NCI-H2227 treated with DMSO at 0.1 percent for 48 hours (cell line): ENCODE results near the gene RAE1.

Experiments used
- DNase-seq: peaks from one replicate; lab custom pipeline; 2025; lab: John Stamatoyannopoulos, UW

The RAE1 gene

DNA sequence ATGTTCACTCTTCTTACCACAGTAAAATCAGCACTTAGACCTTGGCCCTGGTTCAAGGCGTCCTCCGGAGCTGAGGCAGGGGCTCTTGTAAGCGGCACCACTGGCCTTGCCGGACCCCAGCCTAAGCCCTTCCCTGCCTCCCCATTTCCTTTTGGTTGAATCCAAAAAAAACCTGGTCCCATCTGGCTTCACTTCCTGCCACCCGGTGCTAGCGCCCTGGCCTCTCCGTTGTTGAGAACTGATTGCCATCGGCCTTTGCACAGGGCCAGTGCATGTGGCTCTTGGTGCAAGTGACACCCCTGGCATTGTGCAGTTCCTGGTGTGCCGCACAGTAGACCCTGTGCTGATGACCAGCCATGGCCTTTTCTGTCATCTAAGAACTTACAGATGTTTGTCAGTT, 21.1 kb downstream of the RAE1 start:
- DNase-seq: no peak

DNA sequence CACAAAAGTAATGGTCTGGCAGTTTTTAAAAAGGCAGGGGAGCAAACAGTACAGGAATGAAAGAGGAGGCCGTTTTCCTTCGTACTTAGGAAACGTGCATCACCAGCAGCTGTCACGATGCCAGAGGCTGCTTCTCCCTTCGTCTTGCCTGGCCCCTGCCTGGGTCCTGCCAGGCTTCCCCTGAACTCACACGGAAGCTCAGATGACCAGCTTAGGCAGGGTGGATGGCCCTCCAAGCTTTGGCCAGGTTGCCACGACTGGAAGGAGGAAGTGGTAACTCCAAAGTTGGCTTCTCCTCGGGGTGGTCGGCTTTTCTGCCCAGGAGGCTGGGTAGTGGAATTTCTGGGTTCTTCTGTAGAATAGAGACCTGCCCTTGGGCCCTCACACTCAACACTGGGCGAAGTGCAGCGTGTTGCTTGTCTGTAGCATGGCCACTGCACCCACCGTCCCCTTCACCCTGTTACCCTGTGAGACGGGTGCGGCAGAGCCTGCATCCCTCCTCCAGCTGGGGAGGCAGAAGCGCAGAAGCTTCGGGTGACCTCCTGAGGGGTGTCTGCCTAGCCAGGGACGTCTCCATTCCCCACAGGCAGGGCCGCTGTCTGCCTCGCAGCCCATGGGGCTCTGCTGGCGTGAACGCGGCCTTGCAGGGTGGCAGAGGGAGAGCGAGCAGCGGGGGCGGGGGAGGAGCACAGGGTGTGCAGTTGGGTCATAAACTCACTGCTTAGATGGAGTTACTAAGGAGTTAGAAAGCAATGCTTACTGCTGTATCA, 21.7 kb downstream of the RAE1 start:
- DNase-seq: no peak

DNA sequence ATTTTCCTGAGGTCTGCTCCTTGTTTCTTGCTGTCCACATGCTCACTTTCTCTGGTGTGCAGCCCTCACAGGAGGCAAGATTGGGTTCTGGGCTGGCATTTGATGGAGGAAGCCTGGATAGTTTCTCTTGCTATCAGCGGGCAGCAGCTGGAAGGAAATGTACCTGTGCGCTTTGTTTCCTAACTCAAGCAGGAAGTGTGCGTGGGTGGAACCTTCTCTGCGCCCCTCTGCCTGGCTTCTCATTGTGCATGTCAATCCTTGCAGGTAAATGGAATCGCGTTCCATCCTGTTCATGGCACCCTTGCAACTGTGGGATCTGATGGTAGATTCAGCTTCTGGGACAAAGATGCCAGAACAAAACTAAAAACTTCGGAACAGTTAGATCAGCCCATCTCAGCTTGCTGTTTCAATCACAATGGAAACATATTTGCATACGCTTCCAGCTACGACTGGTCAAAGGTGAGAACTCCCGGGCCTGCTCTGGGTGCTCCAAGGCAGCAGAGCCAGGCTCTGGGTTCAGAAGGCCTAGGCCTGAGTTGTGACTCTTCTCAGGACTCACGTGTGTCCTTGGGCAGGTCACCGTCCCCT, 23.4 kb downstream of the RAE1 start:
- no peak for DNase-seq

DNA sequence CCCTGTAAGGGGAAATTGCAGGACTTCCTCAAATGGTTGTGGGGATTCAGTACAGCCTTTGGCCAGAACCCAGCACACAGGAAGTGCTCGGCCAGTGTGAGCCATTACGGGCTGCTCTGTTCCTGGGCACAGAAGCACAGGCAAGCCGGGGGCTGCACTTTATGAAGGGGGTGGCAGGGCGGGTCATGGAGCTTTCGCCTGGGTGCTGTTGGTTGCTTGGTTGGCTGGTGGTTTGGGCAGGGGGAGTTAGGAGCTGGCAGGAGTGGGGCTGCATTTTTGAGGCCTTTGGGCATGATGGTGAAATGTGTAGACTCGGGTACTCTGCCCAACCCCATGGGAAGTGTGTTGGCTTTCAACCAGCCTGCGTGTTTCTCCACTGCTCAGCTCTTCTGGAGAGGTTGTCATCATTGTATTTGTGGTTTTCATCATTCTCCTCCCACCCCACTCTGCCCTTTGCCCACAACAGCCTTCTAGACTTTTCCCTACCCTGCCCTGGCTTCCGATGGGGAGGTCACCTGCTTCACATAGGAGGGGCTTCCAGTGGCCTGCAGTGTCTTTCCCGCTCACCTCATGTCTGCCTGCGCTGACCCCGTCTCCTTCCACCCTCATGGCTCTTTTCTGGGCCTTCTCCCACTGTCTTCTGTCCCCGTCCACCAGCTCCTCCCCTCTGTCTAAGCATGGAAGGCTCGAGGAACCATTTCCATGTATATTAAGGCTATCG, 24.0 kb downstream of the RAE1 start:
- no peak for DNase-seq

DNA sequence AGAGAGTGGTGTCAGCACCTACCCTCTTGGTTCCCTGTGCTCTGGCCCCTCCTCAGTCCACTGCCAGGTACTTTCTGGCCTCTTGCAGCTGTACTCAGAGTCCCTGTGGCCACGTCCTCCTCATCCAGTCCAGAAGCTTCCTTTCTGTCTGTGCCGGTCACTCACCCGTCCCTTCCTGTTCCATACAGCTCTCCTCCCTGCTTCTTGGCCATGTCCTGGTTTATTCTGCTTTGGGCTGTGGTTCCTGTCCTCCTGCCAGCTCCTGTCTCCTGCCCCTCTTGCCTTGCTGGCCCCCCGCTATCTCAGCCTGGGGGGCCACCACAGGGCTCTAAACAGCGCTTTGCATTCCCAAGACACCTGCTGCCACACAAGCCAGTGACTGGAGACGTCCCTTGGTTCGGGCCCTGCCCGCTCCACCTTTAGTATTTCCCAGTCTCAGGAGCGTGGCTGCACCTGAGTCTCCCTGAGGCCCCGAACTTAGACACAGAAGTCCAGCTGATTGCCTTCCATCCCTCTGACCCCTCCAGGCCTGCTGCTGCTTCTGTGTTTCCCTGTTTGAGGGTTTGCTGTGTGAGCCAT, 24.7 kb downstream of the RAE1 start:
- DNase-seq: no peak

DNA sequence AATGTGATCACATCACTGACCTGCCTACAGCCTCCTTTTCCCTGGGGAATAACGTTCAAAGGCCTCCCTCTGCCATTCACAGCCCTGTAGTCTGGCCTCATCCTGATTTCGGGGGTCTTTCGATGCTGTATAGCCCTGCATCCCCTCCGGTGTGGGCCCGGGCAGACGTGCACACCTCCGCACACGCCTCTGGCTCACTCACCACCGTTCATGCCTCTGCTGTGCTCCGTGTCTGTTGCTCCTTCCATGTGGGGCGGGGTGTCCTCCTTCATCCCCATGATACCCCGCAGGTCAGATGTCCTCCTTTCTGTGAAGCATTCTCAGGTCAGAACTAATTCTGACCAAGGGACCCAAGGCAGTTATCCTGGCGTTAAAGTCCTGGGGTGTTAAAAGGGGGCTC, 26.3 kb downstream of the RAE1 start:
- DNase-seq: no peak

DNA sequence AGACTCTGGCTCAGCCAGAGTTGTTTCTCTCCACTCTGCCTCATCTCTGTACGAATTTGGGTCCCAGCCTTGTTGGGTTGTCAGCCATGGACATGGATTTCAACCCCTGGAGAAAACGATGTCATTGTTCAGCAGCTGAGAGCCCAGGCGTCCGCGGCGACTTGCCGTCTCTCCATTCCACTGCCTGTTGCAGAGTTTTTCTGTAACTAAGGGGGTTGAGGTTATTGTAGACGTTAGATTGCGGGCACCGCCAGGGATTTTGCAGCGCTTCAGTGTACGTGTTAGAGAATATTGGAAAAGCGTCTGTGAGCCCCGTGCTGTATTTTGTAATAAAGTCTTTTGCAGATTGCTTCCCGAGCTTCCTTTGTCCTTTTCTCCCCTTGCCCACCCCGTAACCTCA, 27.1 kb downstream of the RAE1 start:
- no peak for DNase-seq

DNA sequence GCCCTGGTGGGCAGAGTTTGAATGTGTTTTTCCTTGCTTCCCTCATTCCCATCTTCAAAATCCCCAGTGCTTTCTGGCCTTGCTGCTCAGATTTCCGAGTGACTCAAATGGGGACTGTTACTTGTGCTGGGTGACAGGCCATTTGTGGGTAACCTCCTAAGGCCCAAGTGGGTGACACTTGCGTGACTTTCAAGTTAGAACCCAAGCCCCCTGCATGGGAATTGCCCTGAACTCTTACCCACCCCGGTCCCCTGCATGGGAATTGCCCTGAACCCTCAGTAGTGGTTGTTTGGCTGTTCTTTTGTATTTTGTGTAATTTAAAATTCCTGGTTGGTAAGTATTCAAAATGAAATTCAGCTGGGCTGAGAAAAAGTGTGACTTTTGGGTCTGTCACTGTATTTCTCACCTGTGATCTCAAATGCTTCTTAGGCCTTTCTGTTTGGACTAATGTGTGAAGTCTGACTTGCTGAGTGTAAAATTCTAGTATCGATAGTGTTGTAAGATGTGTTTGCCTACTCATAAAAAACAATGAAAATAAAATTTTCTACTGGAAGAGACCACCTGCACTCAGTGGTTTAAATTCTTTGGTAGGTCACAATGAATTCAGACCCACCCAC, 27.7 kb downstream of the RAE1 start:
- no peak for DNase-seq

DNA sequence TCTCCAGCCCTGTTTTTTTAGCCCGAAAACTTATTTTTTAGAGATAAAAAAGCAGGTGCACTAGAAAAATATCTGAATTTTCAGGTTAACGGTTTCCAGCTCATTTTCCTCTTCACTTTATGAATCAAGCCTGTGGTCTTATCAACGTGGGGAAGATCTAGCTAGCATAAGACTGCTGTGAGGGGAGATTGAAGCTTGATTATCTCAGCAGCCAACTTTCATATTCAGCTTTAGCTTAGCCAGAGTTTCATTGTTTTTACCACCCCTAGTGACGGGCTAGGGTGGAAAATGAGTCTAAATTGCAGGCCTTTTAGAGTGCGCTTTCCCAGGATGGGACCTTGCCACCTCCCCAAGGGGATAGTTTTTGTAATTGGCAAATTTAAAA, 28.2 kb downstream of the RAE1 start:
- DNase-seq: no peak

DNA sequence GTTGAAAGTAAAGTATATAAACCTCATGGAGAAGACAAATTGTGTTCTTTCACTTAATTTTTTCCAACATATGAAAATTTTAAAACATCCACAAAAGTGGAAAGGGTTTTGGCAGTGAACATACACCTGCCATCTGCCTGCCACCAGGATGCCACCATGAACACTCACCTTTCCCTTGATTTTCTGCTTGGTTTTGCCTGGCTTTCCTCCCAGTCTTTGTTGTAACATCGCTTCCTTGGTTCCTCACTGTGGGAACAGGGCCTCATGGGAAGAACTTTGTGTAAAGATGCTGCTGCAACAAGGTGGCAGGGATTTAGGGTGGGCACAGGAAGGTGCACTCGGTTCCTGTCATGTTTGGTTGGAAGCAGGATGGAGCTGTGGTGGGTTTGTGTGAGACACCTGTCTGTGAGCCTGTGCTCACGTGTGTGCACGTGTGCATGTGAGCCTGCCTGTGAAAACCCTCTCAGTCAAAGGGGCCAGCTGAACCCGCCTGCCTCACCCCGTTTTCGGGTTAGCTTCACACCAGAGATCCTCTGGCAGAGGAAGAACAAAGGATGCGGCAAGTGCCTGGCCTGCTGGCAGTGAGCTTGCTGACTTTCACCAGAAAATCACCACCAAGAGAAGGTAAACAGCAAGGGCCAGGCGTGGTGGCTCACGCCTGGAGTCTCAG, 29.2 kb downstream of the RAE1 start:
- no peak for DNase-seq

DNA sequence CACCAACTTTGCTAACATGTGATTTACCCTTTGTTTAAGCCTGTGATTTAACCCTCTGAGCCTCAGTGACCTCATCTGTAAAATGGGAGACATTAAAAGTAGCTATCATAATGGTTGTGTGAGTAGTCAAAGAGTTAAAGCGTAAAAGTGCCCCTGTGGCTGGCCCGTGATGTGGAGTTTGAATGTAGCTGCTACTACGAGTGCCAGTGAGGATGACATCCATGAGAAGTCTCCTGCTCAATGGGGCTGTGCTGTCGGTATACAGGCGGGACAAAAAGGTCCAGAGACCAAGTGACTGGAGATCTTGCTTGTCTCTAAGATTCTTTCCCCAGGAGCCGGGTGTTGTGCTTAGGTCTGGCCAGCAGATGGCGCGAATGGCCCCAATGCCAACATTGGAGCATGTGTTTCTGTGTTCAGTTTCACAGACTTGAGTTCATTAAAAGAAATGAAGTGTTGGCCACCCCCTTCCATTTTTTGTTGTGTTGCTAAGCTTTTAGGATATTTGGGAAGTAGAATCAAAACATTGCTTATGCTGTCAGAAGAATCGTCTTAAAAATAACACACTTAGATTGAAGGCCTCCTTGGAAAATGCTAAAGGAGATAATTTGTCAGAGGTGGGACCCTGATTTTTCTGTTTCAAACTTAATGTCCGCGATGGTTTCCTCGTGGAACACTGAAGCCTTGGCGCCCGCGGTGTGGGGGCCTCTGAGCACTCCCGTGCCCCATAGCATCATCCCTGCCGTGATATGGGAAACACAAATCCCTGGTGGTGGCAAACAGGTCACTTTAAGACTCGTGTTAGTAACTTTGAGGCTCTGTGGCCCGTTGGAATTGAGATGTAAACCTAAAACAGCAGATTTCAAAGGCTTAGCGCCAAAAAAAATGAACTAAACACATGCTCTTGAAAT, 30.8 kb downstream of the RAE1 start:
- DNase-seq: peak; percentile 55

DNA sequence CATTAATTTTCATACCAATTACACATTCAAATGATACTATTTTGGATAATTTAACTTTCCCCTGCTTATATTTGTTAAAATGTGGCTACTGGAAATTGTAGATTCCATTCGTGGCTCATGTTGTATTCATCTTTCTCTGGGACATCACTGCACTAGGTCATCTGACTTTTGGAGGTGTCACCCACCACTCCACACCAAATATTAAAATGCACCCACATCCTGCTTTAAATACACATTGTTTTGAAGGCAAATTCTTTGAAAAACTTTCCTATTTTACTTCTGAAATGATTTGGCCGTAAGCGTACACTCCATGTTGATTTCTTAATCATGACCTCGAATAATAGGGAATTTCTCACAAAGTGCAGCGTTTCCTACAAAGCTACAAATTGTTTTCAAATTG, 31.5 kb downstream of the RAE1 start:
- DNase-seq: no peak

DNA sequence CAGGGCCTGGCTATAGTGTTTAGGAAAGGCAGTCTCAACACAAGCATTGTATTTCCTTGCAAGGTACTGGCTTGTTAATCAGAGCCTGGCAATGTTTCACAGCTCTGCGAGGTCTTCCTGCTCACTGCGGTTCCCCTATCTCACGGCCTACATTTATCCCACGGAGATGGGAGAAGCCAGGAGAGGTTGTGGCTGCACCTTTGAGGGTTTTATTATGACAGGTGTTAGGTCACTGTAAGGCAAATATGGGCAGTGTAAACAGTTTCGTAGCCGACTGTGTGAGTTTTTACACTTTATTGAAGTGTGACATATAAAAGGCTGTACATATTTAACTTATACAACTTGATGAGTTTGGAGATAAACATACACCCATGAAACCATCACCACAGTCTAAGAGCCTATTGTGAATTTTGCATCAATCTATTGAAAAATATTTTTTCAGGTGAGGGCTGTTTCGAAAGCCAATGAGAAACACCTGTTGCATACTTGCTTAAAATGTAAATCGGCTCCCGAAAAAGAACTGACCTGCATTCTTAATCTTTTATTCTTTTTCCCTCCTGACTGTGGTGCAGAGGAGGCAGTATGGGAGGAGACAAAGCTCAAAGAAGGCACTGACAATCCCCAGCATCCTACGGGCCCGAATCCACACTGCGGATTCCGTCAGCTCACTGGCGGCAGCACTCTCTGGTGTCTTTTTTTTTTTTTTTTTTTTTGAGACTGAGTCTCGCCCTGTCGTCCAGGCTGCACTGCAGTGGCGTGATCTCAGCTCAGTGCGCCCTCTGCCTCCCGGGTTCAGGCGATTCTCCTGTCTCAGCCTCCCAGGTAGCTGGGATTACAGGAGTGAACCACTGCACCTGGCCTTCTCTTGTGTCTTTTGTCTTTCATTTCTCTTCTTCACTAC, 32.6 kb downstream of the RAE1 start:
- DNase-seq: no peak

DNA sequence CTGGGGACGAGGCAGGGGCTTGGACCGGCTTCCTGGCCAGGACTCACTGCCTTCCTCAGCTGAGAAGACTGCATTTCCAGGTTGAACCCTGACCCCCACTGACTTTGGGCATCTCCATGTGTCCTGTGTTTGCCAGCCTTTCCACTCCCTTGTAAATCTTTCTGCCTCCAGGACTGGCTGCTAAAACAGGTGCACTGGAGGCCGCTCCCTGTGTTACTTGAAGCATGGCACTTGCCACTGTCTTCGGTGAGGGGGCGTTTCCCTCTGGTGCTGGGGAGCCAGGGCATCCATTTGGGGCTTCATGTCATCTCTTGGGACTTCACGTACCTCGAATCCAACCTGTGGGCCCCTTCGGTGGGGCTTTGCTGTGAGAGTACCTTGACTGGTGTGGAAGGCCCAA, 33.4 kb downstream of the RAE1 start:
- DNase-seq: no peak

DNA sequence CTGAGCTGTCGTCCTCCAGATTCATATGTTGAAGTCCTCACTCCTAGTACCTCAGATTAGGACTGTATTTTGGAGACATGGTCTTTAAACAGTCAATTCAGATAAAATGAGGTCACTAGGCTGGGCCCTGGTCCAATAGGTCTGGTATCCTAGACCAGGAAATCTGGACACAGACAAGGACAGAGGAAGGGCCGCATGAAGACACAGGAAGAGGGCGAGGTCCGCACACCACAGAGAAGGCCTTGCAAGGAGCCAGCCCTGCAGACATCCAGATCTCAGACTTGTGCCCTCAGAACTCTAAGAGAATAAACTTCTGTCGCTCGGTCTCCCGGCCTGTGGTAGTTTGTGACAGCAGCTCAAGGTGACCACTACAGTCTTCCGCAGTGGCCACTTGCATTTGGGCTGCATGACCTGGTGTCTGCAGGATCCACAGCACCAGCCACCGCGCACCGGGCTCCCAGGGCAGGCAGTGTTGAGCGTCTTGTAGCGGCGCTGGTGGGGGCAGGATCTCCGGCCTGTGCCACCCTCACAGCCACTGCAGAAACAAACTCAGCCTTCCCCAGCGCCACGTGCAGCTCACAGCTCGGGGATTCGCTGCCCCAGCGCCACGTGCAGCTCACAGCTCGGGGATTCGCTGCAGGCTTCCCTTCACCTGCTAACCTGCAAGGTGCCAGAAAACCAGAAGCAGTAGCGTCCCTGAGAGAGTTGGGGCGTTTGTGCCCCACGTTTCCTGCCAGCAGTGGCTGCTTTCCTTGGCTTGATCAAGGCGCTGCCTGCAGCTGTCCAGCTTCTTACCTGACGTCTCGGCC, 34.1 kb downstream of the RAE1 start:
- no peak for DNase-seq

DNA sequence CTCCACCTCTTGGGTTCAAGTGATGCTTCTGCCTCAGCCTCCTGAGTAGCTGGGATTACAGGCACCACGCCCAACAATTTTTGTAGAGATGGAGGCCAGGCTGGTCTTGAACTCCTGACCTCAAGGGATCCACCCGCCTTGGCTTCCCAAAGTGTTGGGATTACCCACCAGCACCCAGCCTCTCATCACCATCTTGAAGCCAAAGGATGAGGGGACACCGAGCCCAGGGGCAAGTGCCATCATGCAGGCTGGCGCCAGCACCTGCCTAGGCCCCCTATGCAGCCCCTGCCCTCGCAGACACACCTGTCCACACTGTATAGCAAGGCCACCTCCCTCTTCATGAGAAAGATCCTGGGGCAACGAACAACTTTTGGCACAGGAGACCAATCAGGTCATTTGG, 34.9 kb downstream of the RAE1 start:
- DNase-seq: no peak

DNA sequence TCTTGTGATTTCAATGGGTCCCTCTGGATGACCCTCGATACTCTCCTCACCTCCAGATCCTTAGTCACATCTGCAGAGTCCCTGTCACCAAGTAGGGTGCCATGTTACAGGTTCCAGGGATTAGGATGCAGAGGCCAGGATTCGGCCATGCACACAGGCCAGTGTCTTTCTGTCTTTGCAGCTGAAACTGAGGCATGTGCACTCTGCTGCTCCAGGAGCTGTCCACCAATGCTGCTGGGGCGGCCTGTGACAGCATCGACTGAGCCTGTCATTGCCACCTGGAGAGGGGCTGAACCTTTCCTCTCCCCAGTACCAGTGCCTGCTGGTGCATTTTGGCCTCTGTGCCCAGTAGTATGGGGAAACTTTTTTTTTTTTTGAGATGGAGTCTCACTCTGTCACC, 35.7 kb downstream of the RAE1 start:
- no peak for DNase-seq

DNA sequence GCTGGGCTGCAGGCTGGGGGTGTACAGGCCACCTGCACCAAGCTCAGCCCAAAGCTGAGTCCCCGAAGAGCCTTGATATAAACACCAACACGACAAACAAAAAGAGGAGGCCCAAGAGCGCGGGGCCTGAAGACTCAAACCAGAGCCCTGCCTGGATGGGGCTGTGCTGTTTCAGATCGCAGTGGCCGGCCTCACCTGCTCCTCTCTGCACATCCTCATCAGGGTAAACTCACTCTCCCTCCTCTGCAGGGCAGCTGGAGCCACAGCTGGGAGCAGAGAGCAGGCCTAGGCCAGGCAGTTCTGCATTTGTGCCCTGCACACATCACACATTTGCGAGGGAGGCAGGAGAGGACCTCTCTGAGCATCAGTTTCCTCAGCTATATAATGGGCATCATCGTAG, 36.4 kb downstream of the RAE1 start:
- no peak for DNase-seq

DNA sequence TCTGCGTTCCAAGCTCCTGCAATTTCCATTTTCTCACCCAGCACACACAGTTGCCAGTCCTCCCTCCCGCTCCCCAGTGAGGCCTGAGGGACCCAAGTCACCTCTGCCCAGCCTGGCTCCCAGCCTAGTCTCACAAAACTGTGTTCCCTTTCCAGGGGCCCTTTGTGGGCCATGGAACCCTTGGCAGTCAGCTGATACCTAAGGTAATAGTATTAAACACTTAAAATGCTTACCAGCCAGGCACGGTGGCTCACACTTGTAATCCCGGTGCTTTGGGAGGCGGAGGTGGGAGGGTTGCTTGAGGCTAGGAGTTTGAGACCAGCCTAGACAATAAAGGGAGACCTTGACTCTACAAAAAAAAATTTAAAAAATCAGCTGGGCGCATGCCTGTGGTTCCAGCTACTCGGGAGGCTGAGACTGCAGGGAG, 36.9 kb downstream of the RAE1 start:
- no peak for DNase-seq
